GM18858 (cell line): ENCODE measurements around the gene MYLIP.

Experiments
- ATAC-seq: cut with Tn5 transposase; IDR thresholded peaks from one replicate; pipeline ENCODE4 v1.9.1; 2021; ENCODE audit not compliant: unreplicated experiment

MYLIP gene

DNA sequence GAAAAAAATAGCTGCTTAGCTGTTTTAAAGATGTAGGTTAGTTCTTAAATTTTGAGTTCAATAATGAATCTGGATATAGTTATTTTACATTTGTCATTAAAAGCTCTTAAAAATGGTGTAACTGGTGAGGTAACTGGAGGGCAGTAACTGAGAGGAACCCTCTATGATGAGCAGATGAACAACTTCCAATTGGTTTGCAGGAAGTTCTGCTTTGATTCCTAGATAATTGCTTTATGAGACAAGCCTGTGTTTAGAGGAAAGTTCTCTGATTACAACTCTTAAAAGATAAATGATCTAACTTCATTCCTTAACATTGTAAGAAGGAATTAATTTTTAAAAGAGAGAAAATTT lies 8.5 kb downstream of the MYLIP start:
- no peak for ATAC-seq

DNA sequence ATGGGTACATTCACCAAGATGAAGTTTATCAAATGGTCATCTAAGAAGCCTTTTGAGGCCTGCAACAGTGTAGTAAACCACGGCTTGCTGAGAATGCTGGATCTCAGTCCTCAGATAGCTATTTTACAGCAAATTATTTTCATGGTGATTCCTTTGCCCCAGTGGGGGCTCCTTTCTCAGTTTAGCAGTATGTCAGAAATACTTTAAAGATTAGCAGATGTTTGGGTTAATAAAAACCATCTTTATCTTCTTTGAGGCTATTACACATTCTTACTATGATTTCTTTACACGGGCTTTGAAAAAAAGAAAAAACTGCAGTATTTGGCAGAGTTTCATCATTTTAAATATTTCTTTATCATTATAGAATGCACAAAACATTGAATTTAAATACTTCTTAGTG lies 10.7 kb downstream of the MYLIP start:
- ATAC-seq: no peak

DNA sequence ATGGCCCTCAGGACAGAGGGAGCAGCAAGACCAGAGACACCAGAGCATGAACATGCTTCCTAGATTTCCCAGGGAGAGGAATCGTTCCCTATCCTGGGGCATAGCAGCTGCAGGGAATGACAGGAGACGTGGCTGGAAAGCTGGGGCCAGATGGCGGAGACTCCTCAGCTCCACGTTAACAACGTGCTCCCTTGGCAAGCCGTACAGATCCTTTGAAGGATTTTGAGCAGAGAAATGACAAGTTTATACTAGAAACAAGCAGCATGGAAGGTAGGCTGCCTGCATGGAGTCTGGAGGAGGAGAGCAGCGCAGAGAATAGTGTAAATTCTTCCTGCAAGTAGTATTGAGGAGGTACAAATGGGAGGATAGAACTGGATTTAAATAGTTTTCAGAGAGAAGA lies 11.7 kb downstream of the MYLIP start:
- no peak for ATAC-seq

DNA sequence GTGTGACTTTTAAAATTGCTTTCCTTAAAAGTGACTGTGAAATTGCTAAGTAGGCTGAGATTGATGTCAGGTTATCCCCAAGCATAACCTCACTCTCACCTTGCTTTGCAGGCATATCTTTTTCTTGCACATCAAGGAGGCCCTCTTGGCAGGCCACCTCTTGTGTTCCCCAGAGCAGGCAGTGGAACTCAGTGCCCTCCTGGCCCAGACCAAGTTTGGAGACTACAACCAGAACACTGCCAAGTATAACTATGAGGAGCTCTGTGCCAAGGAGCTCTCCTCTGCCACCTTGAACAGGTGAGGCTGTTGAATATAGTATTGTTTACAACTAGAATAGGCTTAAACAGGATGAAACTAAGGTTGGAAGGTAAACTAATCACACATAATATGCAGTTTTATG lies 12.6 kb downstream of the MYLIP start:
- ATAC-seq: no peak

DNA sequence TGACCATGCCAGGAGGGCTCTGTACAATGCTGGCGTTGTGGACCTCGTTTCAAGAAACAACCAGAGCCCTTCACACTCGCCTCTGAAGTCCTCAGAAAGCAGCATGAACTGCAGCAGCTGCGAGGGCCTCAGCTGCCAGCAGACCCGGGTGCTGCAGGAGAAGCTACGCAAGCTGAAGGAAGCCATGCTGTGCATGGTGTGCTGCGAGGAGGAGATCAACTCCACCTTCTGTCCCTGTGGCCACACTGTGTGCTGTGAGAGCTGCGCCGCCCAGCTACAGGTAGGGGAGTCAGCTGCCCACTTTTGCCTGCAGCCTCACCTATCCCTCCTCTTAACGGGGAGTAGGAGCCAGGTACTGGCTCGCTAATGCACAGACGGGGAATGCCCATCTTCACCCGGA lies 16.2 kb downstream of the MYLIP start:
- ATAC-seq: no peak

DNA sequence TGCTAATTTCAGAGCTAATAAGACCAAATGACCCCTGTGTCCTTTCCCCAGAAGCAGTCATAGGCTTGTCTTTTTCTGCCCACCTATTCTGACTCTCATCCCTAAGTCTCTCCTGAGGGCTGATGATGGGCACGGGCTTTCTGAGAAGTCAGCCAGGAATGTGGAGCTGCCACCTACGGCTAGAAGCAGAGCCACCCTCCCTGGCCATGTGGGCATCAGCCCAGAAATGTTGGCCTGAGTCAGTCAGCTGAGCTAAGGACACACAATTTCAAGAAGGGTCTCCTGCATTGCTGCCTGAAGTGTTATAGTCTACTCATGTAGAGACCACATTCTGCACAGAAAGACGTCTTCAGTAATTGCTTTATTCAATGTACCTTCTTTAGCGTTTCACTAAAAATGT lies 17.1 kb downstream of the MYLIP start:
- ATAC-seq: no peak

DNA sequence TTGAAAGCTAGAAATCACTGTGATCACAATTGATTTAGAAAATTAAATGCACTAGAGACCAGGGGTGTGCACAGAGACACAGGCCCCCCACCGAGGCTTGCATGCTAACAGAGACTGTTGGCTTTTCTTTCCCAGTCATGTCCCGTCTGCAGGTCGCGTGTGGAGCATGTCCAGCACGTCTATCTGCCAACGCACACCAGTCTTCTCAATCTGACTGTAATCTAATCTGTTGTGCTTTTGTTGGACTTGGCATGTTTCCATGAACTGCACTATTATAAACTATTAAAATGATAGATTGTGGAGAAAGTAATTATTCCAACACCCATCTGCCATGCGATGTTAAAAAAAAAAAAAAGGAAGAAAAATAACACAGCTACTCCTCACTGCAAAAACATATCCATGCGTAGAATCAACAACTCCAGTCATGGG lies 17.7 kb downstream of the MYLIP start:
- no peak for ATAC-seq

DNA sequence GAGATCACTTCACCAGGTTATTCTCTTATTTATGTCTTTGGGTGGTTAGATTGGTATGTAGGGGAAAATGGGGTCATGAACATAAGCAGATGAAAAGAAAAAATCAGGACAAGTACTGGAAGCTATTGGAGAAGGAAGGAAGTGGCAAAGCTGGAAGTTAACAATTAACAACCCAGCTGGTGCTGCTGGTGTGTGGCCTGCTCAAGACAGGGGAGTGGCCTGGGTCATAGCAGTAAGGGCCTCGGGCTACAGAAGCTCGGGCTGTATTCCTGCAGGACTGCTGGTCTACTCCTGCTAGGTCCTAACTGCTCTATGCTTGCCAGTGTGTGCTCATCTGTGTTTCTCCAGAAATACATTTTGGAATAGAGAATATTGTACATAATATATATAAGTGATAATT lies 19.6 kb downstream of the MYLIP start:
- ATAC-seq: no peak

DNA sequence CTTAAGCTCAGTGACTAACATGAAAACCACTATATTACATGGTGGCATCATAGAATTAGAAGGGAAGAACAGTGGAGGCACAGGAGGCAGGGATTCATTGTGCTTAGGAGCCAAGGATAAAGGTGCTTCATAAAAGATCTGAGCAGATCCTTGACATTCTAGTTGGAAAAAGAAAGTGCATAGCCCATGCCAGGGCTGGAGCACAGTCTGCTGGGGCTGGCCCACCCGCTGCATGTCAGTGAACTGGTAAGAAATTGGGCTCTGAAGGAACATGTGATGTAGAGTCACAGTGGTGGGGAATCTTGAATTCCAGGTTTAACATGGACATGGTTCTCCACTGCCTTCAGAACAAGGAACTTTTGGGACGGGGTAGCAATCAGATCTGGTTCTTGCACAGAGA lies 20.4 kb downstream of the MYLIP start:
- ATAC-seq: no peak

DNA sequence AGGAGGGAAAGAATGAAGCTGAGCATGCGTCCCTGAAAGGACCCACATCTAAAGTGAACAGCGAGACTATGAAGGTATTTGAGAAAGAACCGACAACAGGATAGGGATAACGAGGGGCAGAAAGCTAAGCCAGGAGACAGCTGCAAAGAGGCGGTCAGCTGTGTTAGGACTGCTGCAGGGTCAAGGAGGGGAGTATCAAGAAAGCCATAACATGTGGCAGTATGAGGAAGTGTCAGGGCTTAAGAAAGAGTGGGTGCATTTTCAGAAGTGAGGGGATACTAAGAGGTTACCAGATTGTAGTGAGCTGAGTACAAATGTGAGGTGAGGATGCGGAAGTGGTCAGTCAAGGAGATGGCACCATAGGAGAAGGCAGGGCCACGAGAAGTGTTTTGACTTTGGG lies 21.2 kb downstream of the MYLIP start:
- no peak for ATAC-seq

DNA sequence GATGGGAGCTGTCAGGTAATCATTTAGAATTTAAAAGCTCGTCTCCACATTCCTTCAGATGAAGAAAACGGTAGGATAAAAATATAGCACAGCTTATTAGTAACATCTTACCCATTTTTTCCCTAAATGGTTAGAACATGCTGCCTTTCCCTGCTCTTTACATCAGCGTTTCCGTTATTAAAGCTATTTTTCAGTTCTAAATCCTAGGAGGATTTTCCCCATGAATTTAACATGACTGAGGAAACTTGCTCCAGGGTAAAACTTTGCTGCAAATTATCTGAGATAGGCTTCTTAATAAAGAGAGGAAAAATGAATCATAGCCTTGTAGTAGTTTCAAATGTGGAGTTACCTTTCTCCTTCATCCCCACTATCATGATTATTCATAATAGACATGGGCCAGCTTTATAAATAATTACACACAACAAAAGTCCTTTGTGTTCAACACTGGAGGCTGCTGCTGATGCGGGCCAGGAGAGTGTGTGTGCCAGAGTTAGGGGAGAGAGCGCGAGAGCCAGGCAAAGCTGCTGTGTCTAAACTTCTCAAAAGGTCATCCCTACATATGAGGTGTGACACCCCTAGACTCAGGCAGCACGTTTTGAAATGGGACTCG lies 24.4 kb downstream of the MYLIP start:
- ATAC-seq: no peak

DNA sequence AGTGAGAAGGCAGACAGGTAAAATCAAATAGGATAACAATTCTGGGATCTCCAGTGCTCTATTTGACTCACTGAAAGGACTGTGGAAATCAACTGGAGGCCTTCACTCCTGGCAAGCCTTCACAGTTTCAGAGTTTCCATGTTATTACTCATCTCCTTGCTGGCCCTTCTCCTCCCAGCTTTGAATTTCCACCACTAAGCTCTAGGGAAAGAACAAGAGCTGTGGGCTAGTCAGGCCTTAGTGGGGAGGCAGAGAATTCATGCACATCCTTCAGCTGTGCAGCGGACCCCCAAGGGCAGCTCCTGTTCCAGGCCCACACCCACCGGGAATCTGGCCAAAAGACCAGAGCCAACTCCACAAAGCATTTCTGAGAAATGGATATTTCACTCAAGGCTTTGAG lies 26.0 kb downstream of the MYLIP start:
- ATAC-seq: no peak

DNA sequence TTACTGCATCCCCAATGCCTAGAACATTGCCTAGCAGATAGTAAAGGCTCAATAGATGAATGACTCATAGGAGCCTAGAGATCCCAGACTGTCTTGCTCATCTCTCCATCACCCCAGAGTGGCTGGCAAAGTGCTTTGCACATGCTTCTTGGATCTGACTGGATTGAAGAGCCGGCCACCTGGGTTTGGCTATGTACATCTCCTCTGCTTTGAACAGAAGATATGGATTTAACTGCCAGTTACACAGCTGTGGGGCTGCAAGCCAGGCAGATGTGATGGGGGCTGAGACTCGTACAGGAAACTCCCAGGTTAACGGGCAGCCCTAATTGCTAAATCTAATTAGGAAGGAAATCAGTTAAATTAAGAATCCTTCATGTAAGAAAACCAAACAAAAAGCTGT lies 28.6 kb downstream of the MYLIP start:
- ATAC-seq: no peak

DNA sequence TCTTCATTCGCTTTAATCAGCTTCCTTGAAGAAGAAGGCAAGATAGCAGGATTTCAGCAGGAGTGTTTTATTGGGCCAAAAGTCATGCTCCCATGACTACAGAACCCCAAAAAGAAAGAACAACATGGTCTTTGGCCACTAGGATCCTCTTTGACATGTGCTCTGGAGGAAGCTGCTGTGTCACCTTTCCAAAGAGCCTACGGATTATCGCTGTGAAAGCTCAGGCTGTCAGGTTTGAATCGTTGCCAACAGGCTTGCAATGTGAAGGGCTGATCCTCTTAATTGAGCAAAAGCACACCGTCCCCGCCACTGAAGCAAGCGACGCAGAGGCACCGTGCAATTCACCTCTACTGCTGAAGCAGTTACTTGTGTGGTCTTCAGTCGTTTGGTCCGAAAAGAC lies 29.0 kb downstream of the MYLIP start:
- ATAC-seq: no peak

DNA sequence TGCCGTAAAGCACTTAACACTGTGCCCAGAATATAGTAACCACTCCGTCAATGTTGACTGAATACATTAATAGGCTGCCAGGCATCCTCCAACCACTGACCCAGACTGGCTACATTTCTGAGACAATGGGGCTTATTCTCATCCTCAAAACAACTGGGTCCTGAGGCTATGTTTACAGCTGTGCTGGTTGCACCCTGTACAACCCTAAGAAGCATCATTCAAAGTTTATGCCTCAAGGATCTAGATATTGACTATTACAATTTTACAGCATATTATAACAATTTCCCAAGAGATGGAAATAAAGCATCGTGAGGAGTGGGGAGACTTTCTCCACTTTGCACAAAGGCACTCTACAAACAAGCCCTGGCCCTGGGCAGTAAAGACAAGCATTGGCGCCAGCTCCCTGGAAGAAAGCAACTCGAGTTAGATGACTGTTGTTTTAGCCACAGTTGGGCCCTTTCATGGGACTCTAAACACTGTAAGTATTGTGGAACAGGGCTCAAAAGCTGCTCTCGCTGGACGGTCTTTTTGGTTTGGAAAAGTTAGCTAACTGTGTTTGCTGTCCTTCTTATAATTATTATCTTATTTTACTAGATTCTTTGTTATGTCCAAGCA lies 30.2 kb downstream of the MYLIP start:
- no peak for ATAC-seq

DNA sequence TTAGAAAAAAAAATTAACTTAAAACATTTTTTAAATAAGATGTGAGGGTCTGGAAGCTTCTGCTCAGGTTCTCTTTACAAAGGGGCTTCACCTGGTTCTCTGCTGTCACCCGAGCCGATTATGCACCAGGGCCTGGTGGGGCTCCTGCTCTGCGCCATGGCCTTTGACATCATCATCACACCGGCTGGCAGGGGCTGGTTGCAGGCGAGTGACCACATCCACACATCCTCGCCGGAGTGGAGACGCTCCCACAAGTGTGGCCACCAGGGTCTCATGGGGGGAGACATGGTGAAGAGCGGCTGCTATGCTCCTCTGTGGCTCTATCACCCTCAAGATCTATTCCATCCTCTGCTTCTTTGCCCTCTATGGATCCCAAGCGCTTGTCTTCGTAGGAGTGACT lies 31.9 kb downstream of the MYLIP start:
- no peak for ATAC-seq

DNA sequence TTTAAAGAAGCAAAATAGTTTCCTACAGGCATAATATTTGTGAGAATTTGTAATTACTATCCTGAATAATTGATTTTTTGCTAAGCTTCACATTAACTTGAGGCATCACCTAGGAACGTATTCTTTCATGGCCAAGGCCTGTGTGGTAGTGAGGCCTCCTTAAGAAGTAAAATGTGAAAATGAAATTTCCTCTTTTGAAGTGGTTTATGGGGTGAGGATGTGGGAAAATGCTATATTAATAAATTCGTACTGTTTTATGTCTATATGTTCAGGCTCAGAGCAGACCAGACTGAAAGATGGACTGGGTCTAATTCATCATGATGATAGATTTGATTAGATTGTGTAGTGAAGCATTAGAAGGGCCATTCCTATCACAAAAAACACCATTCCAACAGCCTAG lies 33.1 kb downstream of the MYLIP start:
- ATAC-seq: no peak

DNA sequence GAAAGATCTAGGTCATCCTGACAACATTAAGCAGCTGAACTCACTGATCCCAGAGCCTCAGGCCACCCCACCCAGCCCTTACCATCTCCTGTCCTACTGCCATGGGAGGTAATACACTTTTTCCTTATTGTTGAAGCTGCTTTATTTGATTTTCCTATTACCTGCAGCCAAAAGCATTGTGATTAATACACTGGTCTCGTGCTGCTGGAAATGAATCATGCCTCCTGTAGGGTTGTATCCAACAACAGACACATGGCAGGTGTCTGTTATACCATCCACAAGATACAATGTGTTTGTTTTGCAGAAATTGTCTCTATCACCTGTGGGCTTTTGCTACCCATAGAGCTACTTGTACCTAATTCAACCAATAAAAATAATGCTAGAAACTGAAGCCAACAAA lies 34.2 kb downstream of the MYLIP start:
- no peak for ATAC-seq

DNA sequence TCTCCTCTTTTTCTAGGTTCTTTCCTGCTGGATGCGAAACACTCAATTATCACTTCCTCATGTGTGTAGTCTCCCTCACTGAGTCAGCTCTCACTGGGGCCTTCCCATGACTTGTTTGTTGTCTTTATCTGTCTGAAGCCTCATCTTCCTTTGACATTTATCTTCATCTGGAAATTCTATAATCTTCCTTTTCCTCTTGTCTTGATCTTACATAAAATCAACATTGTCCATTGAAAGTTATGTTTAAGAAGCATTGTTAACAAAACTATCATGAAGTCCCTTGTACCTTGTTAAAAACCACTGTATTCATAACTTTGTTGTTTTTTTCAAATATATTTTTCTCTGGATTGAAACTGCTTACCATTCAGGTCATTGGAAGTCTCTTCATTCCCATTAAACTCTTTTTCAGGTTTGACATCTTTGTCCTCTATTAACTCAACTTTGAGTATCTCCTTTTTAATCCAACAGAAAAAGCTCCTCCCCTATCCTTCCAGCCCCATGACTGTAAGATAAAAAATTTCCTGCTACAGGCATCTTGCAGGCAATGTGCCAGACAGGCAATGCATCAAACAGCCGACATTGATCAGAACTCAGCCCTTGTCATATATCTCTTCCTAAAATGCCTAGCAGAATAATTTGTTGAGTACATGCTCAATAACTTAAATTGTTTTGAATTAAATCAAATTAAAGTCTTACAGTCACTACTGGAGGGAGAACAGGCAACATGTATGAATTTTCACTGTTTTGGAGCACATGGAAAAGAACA lies 34.8 kb downstream of the MYLIP start:
- no peak for ATAC-seq

DNA sequence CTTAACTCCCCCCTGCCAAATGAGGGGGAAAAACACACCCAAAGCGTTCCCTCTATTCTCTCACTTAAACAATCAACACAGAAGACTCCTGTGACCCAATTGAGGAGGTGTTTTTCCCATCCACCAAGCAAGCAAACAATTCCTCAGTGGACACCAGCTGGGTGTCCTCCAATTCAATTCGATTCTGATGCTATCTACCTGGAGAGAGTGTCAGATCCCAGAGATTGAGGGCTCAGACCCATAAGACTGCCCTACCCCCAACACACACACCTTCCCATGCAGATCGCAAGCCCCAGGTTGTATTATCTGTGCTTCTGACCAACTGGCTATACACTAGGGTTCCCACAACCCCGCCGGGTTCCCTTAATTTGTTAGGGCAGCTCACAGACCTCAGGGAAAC lies 36.8 kb downstream of the MYLIP start:
- no peak for ATAC-seq

DNA sequence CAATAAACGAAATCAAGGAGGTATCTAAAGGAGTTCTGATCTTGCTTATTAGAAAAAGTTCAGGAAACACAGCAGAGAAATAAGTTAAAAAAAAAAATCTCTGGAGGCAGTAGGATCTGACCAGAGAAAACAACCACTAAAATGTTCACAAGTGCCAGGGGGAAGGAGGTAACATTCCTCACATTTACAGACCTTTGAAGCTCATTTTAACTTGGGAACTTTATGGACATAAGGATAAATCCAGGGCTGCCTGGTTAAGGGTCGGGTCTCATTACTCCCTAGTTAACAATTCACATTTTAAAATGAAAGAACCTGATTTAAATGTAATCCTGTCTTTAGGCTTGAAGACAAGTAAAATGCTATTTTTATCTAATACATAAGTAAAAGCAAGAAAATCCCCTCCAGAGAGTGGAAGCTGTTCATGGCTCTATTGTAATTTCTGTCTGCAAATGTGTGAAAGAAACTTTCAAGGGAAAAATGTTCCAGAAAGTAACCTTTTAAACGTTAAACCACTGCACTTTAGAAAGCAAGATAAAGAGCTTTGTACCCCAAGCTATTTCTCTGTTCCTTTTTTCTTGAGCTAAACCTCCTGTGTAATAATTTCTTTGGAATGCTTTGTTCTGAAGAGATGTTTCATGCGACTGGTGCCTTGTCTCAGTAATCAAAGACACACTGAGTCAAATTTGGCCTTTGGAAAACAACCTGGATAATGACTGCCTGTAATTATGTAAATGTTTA lies 38.2 kb downstream of the MYLIP start:
- no peak for ATAC-seq

DNA sequence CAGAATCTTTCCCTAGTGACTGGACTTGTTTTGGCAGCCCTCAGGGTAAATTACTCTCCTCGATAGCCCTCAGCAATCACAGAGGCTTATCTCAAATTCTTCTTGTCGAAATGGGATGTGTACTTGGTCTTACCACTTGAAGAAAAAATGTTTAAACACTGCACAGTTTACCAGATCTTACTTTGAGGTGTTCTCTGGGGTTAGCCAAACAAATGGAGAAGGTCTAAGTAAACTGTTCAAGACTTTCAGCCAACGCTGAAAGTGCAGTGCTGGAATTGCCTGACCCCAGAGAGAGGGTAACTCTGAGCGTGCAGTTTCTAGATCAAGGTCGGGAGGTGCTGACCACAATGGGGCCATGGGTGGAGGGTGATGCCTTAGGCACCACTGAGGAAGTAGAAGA lies 39.2 kb downstream of the MYLIP start:
- ATAC-seq: no peak
